Measurements from ENCODE around the gene EIF2AK3.

DNA sequence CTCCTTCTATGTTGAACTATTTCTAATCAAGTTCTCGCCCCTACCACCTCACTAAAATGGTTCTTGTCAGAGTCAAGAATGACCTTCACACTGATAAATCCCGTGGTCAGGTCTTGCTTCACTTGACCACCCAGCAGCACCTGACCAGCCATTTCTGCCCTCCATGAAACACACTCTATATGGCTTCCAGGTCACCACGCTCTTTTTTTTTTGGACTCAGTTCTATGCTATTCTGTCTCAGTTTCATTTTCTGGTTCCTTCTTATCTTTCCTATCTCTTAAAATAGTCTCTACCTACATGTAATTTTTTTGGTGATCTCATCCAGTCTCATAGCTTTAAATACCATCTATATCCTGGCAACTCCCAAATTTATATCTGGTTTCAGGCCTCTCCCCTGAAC is 11.4 kb downstream of the EIF2AK3 start:
- TF ChIP-seq ARNTL (CRISPR knock-in tag; IDR thresholded peaks at IDR 0.05; ENCODE audit: borderline replicate concordance, low read depth) (no peak), SNAI2 (CRISPR knock-in tag; IDR thresholded peaks at IDR 0.05) (no peak), ZFP3 (CRISPR knock-in tag; IDR thresholded peaks at IDR 0.05) (no peak), ZC3H10 (CRISPR knock-in tag; IDR thresholded peaks at IDR 0.05) (no peak)
- TF ChIP-seq, protein P1, sequence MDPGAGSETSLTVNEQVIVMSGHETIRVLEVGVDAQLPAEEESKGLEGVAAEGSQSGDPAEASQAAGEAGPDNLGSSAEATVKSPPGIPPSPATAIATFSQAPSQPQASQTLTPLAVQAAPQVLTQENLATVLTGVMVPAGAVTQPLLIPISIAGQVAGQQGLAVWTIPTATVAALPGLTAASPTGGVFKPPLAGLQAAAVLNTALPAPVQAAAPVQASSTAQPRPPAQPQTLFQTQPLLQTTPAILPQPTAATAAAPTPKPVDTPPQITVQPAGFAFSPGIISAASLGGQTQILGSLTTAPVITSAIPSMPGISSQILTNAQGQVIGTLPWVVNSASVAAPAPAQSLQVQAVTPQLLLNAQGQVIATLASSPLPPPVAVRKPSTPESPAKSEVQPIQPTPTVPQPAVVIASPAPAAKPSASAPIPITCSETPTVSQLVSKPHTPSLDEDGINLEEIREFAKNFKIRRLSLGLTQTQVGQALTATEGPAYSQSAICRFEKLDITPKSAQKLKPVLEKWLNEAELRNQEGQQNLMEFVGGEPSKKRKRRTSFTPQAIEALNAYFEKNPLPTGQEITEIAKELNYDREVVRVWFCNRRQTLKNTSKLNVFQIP (CRISPR knock-in tag; IDR thresholded peaks at IDR 0.05; ENCODE audit: borderline replicate concordance, low read depth), result no peak
- TF ChIP-seq, protein P2, sequence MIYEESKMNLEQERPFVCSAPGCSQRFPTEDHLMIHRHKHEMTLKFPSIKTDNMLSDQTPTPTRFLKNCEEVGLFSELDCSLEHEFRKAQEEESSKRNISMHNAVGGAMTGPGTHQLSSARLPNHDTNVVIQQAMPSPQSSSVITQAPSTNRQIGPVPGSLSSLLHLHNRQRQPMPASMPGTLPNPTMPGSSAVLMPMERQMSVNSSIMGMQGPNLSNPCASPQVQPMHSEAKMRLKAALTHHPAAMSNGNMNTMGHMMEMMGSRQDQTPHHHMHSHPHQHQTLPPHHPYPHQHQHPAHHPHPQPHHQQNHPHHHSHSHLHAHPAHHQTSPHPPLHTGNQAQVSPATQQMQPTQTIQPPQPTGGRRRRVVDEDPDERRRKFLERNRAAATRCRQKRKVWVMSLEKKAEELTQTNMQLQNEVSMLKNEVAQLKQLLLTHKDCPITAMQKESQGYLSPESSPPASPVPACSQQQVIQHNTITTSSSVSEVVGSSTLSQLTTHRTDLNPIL (CRISPR knock-in tag; IDR thresholded peaks at IDR 0.05; ENCODE audit: low read depth), result no peak
